OCI-LY7 (cell line): ENCODE measurements around the gene TTC39A.

ENCODE experiments used
- EZH2phosphoT487 ChIP-seq: fragments of 200-600 bp; sonication (generic); IDR thresholded peaks from 2 replicates; pipeline ENCODE4 v1.6.1; 2018; ENCODE audit warnings: low read depth, borderline replicate concordance, mild to moderate bottlenecking, mixed run types, antibody characterized with exemption, low read length, moderate library complexity, mixed read lengths
- TF ChIP-seq, protein P1 (sequence below): fragments of 200-600 bp; sonication (generic); conservative IDR thresholded peaks from 2 replicates; pipeline ENCODE4 v1.5.1; 2014; ENCODE audit warnings: mild to moderate bottlenecking, antibody characterized with exemption, low read length, moderate library complexity, mixed read lengths

DNA sequence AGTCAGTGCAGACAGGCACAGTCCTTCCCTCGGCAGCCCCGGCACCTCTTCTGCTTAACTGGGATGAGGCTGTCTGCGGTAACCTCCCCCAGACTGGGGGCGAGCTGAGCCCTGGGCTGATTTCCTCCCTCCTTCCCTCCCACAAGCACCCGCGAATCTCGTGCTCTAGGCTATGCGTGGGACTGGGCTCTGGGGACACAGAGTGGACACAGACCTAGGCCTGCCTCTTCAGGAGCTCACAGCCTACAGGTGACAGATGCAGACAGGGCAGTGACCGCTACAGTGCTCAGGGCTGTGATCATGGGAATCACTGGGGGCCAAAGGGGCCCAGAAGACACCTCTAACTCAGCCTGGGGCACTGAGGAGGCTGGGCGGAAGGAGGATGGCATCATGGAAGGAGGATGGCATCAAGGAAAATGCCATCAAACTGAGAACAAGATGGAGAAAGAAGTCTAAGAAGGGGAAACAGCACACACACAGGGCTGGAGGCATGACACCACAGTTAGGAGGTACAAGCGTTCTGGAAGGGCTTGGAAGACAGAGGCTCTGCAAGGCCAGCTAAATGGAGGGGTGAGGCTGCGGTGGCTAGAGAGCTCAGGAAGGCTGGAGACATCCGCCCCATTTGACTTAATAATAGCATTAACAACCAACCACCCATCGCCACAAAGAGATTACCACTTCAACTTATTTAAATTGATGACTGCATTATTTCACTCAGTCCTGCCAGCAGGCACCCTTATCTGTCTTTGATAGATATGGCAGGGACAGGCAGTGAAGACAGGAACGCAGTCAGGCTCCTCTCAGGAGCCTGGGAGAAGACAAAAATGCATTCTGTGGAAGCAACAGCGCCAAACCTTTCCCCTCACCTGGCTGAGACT, 4.2 kb downstream of the TTC39A start:
- TF ChIP-seq EZH2phosphoT487, result no peak
- TF ChIP-seq, protein P1, sequence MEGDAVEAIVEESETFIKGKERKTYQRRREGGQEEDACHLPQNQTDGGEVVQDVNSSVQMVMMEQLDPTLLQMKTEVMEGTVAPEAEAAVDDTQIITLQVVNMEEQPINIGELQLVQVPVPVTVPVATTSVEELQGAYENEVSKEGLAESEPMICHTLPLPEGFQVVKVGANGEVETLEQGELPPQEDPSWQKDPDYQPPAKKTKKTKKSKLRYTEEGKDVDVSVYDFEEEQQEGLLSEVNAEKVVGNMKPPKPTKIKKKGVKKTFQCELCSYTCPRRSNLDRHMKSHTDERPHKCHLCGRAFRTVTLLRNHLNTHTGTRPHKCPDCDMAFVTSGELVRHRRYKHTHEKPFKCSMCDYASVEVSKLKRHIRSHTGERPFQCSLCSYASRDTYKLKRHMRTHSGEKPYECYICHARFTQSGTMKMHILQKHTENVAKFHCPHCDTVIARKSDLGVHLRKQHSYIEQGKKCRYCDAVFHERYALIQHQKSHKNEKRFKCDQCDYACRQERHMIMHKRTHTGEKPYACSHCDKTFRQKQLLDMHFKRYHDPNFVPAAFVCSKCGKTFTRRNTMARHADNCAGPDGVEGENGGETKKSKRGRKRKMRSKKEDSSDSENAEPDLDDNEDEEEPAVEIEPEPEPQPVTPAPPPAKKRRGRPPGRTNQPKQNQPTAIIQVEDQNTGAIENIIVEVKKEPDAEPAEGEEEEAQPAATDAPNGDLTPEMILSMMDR, result no peak
